Activated naive CD4-positive, alpha-beta T cell treated with Interleukin-2 at 50 U/mL for 16 hours (primary cell): ENCODE results near the gene MYO9B.

Experiments
- DNase-seq: peaks from one replicate; pipeline ENCODE4 v3.0.0-alpha.2; 2020

MYO9B gene

DNA sequence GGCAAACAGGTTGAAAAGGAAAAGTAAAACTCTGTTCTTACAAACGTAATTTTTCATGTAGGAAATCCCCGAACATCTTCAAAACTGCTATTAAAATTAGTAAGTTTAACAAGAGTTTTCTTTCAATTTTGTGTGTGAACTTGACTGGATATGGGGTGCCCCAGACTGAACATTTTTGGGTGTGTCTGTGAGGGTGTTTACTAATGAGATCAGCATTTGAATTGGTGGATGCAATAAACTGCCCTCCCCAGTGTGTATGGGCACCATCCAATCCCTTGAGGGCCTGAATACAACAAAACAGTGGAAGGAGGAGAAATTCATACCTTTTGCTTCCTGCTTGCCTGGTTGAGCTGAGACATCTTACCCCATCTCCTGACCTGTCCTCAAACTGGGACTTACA lies 12.1 kb upstream of the MYO9B start:
- no peak for DNase-seq

DNA sequence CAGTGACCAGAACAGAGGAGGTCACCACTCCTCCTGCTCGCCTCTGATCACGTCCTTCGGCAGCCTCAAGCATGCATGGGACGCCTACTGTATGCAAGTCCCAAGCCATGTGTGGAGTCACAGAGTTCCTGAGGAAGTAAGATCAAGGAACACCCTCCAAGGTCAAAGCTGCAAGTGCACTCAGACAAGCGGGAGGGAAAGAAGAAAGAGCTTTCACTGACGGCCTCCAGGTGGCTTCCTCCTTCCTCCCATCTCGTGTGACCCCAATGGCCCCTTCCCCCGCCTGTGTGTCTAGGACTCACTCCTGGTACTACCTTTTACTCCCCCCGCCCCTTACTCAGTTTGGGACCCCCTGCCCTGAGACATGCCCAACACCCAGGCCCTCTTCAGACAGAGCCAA lies 6.4 kb upstream of the MYO9B start:
- DNase-seq: no peak

DNA sequence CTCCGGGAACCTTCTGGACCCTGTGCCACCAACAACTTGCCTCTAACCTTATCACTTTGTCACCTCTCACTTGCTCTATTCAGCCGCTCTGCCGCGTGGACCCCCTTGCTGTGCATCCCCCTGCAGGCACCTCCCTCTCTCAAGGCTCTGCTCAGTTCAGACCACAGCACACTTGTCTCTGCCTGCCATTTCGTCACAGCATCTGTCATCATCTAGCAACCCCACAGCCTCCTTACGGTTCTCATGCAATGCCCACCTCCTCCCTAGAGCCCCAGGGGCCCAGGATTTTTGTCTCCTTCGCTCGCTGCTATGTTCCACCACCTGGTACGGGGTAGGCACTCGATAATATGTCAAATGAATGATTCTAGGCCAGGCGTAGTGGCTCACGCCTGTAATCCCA lies 5.2 kb upstream of the MYO9B start:
- DNase-seq: no peak

DNA sequence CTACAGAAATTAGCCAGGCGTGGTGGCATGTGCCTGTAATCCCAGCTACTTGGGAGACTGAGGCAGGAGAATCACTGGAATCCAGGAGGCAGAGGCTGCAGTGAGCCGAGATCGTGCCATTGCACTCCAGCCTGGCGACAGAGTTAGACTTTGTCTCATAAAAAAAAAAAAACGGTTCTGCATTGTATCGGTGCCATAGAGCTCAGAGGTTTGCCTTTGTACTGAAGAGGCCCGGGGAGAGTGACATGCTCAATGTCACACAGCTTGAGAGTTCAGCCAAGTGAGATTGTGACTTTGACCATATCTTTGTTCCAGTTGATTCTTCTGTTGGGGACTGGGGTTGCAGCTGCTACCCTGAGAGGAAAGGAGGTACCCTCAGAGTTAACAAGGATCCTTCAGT lies 4.7 kb upstream of the MYO9B start:
- DNase-seq: no peak

DNA sequence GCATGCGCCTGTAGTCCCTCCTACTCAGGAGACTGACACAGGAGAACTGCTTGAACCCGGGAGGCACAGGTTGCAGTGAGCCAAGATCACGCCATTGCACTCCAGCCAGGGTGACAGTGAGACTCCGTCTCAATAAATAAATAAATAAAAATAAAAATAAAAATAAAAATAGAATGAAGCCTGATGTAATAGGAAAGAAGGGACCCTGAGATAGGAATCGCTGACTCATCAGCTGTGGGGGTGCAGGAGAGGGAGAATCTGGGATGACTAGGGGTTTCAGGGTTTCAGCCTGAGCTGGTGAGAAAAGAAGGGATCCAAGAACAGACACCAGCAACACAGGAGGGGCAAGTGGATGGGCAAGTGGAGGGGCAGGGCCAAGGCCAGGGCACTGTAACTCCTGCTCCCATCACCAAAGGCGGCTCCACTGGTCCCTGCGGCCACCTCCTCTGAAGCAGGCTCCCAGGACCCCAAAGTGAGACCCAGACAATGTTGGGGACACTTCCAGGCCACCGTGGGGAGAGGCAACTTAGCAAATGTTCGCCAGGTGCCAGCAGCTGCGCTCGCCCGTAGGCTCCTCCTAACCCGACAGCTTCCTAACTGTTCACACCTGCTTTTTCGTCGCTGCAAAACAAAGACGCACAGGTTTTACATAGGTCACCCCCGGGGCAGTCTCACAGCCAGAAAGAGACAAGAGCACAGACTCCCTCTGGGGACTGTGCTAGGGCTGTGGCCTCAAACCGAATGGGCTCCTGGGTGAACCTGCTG lies 1.5 kb upstream of the MYO9B start:
- peak; percentile 8 for DNase-seq

DNA sequence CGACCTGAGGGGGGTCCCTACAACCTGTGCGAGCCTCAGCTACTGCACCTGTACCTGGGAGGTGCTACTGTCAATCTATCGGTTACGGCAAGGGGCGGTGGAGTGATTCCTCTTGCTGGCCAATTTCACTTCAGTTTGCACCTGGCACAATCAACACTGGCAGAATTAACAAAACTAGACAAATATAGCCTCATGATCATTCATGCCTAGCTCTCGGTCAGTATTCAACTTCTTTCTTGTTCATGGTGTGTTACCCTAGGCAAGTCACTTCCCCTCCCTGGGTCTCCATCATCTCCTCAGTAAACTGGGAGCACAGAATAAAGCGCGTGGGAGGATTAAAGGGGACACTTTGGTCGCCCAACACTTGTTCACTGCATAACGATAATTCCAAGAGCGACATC lies 943 bp upstream of the MYO9B start:
- no peak for DNase-seq

DNA sequence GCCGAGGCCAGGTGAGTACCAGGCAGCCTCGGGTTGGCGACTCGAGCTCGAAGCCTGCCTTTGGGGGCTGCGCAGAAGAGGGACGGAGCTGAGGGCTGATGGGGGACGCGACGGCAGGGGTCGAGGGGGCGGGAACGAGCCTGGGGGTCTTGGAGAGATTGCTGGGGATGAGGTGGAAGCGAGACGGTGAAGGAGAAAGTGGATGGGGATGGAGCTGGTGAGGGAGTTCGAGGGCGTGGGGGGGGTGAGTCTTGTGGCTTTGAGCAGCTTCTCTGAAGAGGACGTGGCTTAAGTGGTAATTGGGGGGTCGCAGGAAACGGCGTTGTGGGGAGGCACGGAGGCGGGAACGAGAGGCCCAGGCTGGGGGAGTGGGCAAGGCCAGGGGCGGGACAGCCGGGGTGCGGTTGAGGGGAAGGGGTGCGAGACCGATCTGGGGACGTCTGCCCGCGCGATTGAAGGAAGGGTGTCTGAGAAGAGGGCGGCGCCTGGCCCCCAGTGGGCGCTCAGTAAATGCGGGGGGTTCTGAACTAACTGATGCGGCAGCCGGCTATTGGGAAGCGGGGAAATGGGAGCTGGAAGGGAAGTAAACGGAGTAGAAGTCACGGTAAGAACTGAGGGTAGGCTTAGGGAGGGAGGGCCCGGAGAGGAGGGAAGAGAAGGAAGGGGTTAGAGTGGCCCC lies 426 bp downstream of the MYO9B start:
- peak; percentile 57 for DNase-seq

DNA sequence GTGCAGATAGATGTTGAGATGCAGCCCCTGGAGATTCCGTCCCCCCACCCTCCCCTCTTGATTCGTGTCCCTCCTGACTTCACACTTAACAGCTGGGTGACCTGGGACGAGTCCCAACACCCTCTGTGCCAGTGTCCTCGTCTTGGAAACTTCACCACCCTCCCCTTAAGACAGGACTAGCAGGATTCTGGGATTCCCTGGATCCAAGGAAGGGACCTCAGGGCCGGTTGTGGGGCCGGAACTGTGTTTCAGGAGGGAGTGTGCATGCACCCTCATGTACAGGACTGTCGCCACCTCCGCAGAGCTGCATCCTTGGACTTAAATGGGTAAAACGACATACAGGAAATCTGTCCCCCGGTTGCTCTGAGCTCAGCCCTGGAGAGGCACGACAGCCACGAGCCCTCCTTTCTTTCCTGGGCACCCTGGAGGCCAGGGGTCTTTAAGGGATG lies 990 bp downstream of the MYO9B start:
- DNase-seq: peak; percentile 15

DNA sequence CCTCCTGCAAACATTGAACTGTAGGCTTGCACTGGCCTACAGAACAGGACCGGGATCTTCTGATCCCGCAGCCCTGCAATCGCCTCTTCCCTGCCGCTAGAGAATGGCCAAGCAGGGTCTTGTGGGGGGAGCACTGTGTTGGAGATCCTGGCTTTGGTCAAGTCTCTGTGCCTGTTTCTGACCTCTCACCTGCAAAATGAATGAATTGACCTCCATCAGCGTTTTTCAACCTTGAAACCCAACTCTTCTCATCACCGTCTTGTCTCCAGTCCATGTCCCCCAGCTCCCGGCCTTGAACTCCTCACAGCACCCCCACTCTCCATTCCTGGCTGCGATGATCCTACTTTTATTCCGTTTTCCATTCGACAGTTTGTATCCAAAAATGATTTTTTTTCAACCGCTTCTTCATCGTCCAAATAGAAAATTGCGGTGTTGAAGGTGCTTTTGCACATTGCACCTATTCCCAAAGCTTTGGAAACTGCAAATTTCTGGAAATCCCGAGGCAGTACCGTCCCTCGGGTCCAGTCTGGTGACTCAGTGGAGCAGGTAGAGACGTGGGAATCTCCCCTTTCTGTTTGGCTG lies 2.0 kb downstream of the MYO9B start:
- no peak for DNase-seq

DNA sequence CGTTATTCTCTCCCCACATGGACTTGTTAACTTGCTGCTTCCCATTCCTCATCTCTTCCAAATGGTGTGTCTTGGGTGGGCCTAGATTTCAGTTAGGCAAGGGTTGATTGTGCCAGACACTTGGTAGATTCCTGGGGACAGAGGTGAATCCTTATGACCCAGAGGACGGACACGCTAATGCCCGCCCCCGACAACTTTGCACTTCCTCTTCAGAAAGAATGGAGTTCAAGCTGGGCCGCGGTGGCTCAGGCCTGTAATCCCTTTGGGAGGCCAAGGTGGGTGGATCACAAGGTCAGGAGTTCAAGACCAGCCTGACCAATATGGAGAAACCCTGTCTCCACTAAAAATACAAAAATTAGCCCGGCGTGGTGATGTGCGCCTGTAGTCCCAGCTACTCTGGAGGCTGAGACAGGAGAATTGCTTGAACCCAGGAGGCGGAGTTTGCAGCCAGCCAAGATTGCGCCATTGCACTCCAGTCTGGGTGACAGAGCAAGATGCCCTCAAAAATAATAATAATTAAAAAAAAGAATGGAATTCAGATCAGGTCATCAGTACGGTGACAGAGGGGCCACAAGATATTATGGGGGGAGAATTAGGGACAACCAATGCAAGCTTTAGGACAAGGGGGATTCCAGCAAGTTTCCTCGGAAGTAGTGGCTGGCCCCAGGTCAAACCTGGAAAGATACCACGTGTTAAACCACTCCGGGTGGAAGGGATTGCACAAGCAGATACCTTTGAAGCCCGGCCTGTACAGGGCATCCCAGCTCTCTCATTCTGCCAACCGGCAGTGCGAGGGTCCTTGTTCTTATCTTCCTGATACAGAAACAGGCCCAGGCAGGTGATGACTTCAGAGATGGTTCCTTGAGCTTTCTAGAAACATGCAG lies 2.7 kb downstream of the MYO9B start:
- no peak for DNase-seq

DNA sequence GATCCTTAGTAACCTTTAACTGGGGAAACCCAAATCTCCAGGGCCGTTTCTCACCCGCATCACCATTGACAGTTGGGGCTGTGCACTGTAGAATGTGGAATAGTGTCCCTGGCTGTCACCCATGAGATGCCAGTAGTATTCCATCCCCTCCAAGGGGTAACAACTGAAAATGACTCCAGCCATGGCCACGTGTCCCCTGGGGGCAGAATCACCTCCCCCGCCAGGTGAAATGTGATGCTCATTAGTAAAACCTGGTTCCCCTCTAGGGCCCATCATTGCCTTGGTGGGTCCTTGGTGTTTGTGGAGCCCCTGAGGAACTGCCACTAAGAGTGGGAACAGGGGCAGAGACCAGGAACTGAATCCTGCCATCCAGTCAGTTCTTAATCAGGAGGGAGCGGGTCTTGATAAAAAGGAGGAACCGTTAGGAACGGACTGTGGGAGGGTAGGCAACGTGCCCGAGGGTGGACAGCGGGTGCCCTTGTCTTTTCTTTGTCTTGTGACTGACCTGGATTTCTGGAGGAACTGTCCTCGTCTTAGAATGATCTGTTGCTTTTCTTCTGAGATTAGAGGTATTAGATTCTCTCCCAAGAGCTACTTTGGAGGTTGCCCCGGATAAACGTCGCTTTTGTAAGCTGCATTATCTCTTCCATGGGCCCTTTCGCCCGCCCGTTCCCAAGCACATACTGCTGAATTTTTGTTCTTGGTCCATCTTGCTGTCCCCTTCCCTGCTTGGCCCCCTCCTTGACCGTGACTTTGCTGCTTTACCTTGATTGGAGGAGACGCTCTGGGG lies 3.5 kb downstream of the MYO9B start:
- DNase-seq: no peak

DNA sequence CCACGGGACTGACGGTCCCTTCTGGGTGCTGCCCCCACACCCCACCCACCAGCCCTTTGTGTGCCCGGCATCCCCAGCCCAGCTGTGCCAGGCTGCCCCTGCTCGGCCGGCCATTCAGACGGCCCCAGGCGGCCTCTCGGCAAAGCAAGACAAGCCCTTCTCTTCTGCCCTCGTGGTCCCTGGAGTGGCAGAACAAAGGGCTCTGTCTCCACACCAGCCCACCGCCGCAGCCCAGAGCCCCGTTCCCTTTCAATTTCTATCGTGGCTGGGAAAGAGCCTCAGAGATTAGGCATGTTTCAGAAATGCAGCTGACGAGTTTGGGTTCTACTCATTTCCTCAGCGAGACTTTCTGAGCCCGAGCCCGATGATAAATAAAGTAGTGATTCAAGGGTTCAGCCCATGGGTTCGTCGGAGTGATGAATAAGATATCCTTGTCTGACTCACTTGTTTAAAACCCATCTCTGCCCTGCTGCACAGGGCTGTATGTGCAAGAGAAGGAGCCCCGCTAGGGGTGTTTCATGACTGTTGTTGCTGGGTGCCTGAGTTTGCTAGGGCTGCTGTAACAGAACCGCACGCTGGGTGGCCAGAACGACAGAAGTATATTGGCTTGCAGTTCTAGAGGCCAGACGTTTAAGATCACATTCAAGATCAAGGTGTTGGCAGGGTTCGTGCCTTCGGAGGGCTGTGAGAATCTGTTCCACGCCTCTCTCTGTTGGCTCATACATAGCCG lies 4.3 kb downstream of the MYO9B start:
- peak; percentile 85 for DNase-seq

DNA sequence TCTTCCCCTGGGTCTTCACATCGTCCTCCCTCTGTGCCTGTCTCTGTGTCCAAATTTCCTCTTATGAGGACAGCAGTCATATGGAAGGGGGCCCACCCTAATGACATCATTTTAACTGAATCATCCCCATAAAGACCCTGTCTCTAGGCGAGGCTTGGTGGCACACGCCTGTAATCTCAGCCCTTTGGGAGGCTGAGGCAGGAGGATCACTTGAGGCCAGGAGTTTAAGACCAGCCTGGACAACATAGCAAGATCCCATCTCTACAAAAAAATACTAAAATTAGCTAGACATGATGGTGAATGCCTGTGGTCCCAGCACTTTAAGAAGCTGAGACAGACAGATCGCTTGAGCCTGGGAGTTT lies 4.8 kb downstream of the MYO9B start:
- DNase-seq: no peak

DNA sequence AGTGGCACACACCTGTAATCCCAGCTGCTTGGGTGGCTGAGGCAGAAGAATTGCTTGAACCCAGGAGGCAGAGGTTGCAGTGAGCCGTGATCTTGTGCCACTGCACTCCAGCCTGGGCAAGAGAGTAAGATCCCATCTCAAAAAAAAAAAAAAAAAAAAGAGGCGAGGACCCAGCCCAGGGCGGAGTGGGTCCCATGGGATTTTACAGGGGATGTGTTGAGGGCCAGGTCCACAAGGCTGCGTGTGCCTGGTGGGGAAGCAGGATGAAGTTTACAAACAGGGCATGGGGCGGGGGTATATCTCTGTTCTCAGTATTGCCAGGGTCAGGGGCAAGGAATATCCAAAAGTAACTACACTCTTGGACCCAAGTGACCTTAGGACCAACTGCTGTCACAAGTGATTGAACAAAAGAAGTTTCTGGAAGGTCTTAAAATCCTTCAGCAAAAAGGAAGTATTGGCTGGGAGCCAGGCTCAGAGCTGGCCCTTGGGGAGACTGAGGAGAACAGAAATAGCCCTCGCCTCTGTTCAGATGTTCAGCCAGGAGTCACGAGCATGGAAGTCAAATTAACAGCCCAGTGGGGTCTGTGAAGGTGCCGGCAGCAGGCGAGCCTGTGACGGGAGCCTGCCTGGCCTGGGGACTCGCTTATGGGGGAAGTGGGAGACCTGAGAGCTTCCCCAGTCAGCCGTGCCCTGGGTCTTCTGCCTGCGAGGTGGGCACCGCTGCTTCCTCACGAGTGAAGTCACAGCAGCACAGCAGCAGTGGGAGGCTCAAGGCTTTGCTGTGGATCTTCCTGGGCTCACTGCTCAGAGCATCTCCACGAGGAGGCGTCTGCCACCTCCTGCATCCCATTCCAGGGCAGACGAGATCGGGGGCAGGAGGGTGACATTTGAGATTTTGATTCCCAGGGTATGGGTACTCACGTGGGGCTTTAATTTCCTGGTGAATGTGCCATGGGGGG lies 6.4 kb downstream of the MYO9B start:
- no peak for DNase-seq

DNA sequence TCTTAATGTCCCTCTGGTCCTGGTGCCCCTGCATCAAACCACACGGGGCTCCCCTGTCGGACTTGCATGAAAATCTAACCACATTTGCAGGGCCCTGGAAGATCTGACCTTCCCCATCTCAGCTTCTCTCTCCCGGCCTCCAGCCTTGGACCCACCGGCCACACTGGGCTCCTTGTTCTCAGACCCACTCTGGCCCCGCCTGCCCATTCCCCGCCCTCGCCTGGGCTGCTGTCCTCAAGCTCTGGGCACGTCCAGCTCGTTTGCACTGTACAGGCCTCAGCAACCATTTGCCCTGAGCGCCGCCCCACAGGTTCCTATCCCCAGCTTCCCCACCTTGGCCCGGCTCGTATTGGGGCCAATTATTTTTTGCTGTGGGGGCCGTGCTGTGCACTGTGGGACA lies 10.5 kb downstream of the MYO9B start:
- DNase-seq: no peak

DNA sequence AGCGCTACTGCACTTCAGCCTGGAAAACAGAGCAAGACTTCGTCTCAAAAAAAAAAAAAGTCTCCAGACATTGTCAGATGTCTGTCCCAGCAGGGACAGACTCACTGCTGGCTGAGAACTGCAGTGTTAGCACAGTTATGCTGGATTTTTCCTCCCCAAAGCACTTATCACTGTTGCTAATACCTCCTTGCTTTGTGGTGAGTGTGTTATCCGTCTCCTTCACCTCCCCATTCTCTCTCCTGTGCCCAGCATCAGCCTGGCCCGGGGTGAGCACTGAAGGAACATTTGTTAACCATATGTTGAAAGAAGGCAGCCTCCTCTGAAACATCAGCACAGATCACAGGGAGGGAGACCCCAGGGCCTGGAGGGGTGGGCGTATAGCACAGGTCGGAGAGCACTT lies 11.3 kb downstream of the MYO9B start:
- DNase-seq: no peak

DNA sequence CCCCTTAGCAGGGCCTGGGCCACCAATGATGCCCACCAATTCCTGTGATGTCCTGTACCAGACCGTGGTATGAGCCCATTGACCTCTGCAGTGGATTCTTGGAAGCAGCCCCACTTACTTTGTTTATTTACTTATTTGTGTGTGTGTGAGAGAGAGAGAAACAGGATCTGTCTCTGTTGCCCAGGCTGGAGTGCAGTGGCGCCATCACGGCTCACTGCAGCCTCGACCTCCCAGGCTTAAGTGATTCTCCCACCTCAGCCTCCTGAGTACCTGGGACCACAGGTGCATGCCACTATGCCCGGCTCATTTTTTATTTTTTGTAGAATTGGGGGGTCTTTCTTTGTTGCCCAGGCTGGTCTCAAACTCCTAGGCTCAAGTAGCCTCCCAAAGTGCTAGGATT lies 13.0 kb downstream of the MYO9B start:
- DNase-seq: no peak

DNA sequence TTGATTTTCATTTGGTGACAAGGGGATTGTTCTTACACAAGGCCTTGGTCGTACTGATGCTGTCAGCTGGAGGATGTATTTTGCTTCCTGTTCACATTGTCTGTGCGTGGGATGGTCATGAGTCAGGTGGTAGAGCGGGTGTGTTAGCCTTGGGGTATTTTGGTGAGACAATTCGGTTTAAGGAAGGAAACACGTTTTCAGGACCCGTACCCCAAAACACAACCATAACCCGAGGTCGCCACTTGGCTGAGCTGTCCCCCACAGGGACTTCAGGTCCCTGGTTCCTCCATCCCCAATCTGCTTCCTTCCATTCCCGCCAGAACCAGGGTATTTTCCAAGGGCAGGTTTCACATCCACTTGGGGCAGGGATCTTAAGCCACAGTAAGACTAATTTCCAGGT lies 15.0 kb downstream of the MYO9B start:
- peak; percentile 47 for DNase-seq

DNA sequence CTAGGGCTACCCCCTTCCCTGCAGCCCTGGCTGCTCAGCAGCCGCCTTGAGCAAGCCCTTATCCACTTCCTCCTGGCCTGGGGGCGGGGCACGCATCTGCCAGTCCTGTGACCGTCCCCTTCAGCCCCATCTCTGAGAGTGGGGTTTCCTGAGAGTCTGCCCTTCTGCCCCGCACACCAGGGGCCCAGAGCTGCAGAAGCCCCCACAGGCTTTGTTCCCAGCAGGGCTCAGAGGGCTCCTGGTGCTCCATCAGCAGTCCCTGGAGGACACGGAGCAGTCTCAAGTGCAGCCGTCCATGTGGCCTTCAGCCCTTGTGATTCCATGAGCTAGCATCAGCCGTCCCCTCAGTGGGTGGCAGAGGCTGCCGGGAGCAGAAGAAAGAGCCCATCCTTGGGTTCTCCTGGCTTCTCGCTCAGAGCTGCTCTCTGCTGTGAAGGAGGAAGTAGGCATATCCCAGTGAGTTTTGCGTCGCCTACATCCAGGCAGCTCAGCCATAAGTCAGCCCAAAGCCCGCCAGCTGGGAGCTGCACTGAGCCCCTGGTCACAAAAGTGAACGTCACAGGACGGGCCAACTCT lies 16.3 kb downstream of the MYO9B start:
- no peak for DNase-seq

DNA sequence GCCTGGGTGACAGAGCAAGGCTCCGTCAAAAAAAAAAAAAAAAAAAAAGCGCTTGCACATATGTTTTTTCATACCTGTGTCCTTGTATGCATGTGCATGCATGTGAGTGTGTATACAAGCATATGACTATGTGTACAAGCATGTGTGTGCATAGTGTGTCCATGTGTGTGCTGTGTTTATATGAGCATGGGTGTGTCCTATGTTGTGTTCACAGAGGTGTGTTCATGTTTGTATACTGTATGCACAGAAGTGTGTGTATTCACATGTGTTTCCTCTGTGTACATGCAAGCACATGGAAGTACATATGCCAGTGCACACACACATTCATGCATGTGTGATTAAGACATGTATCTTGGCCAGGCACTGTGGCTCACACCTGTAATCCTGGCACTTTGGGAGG lies 17.1 kb downstream of the MYO9B start:
- DNase-seq: no peak
